ENCODE measurements around the gene OPCML.

The OPCML gene

DNA sequence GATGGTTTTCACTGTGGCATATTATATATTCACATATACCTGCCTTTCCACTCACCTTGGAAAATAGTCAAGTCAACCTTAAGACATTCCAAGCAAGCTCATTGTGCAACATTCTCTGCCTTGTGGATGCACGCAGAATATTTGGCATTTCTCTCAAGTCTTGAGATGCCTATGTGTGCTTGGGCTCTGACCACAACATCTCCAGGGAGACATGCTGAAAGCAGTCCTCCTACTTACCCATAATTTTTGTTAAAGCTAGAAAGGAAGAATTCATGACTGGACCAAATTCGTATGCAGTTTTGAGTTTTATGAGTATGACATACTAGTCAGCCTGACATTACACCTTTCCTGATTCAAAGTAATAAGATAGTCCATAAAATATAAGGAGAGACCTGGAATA lies 684.0 kb downstream of the OPCML start:
- no peak overlapping the region for H3K4me3 ChIP-seq (ENCODE audit: low read depth, low read length)
- H3K27me3 ChIP-seq (replicated peaks): no peaks in the 10 kb centered on the region
- in situ Hi-C loops (cut with HindIII; ENCODE audit: low pct_ligation_motif_present, low sequenced_read_pairs): no loop called here
- no peak overlapping the region for H3K27ac ChIP-seq
- TF ChIP-seq, protein P1, sequence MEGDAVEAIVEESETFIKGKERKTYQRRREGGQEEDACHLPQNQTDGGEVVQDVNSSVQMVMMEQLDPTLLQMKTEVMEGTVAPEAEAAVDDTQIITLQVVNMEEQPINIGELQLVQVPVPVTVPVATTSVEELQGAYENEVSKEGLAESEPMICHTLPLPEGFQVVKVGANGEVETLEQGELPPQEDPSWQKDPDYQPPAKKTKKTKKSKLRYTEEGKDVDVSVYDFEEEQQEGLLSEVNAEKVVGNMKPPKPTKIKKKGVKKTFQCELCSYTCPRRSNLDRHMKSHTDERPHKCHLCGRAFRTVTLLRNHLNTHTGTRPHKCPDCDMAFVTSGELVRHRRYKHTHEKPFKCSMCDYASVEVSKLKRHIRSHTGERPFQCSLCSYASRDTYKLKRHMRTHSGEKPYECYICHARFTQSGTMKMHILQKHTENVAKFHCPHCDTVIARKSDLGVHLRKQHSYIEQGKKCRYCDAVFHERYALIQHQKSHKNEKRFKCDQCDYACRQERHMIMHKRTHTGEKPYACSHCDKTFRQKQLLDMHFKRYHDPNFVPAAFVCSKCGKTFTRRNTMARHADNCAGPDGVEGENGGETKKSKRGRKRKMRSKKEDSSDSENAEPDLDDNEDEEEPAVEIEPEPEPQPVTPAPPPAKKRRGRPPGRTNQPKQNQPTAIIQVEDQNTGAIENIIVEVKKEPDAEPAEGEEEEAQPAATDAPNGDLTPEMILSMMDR (IDR thresholded peaks at IDR 0.05; ENCODE audit: low read depth, low read length, missing control alignments): no peak
- no peaks in the 10 kb centered on the region for H3K36me3 ChIP-seq (replicated peaks)
- no peak for DNase-seq

DNA sequence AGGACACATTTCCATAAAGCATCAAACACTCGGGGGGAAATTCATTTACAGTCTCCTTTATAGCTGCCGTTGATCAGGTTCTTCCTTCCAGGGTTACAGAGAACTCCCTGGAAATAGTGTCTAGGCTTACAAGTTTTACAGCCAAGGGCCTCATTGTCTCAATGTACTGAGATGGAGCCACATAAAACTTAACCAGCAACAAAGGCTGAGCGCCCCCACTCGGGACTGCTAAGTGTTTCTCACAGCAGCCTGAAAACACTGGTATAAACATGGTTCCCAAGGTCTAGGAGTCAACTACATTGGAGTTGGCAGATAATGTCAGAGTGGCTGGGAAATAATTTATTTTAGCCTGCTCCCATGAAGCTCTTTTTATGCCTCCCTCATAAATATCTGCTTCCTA lies 686.2 kb downstream of the OPCML start:
- H3K27ac ChIP-seq: no peak overlapping the region
- TF ChIP-seq, protein P1 (IDR thresholded peaks at IDR 0.05; ENCODE audit: low read depth, low read length, missing control alignments): no peak
- no peak for DNase-seq
- in situ Hi-C loops (cut with HindIII; ENCODE audit: low pct_ligation_motif_present, low sequenced_read_pairs): no loop called here
- H3K27me3 ChIP-seq (replicated peaks): no peaks in the 10 kb centered on the region
- H3K4me3 ChIP-seq (ENCODE audit: low read depth, low read length): no peak overlapping the region
- no peaks in the 10 kb centered on the region for H3K36me3 ChIP-seq (replicated peaks)

DNA sequence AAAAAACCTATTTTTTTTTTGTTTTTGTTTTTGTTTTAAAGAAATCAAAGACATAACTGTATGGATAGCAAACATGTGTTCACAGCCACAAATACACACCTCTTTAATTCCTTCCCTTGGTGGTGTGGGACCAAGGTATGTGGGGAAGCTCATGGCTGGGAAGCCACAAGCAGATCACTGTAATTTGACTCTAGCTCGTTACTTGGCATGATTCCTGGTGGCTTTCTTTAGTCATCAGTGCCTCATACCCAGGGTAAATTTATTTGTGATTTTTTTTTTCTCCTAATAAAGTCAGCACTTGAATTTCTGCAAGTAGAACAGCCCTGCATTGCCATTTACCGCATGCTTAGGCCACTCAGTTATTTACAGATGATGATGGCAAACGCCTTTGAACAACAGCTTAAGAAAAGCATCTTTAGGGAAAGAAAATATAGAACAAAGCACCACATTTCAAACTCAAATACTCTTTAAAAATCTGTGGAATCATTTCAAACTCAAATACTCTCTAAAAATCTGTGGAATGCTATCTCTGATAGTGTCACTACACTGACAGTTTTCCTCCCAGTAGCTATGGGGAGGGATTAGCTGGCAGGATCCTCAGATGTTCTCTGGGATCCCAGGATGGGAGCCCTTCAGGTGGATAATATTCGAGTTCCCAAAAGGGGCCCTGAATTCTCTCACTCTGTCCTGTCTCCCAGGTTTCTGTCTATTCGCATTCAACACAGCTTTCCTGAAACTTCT lies 687.2 kb downstream of the OPCML start:
- peak; percentile 91 for DNase-seq
- in situ Hi-C loops (cut with HindIII; ENCODE audit: low pct_ligation_motif_present, low sequenced_read_pairs): no loop called here

DNA sequence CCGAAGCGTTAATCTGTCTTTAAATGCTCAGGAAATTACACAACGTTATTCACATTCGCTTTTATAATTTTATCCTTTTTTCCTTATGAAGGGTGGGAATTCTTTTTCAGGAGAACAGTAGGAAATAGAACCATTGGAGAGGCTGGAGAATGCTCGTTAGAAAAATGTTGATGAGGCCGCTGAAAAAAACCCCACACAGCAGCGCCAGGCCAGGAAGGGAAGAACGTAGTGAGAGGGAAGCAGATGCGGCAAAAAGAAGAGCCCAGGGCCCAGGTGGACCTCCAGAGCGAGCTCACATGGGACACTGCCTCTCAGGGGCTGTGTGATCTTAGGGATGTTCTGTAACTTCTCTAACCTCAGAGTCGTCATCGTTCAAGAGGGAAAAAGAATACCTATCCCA lies 691.6 kb downstream of the OPCML start:
- in situ Hi-C loops (cut with HindIII; ENCODE audit: low pct_ligation_motif_present, low sequenced_read_pairs): no loop called here

More for the DNA sequence above, 687.2 kb downstream of the OPCML start:
- TF ChIP-seq, protein P1 (IDR thresholded peaks at IDR 0.05; ENCODE audit: low read depth, low read length, missing control alignments): no peak
- H3K27ac ChIP-seq: no peak overlapping the region
- H3K36me3 ChIP-seq (replicated peaks): no peaks in the 10 kb centered on the region
- no peak overlapping the region for H3K4me3 ChIP-seq (ENCODE audit: low read depth, low read length)
- no peaks in the 10 kb centered on the region for H3K27me3 ChIP-seq (replicated peaks)

DNA sequence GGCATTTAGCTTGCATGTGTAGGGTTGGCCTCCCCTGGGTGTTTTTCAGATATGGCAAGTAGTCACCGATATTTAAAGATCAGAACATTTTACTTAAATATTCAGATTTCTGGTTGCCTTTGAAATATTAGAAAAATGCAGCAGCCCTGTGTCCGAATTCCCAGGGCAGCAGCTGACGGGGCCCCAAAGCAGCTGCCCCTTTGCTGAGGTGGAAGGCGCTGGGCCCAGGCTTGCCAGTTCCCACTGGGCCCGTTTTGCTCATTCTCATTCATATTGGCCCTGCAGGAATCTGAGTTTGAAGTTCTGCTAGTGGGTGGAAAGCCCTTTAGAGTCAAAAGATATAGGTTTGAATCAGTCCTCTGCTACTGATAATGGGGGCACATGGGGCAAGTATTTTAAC lies 692.1 kb downstream of the OPCML start:
- in situ Hi-C loops (cut with HindIII; ENCODE audit: low pct_ligation_motif_present, low sequenced_read_pairs): no loop called here
- Histone ChIP-seq H3K36me3 (replicated peaks) (no peaks in the 10 kb centered on the region), H3K4me3 (ENCODE audit: low read depth, low read length) (no peak overlapping the region), H3K27ac (no peak overlapping the region), H3K27me3 (replicated peaks) (no peaks in the 10 kb centered on the region)
- TF ChIP-seq, protein P1 (IDR thresholded peaks at IDR 0.05; ENCODE audit: low read depth, low read length, missing control alignments): no peak
- no peak for DNase-seq

More for the DNA sequence above, 691.6 kb downstream of the OPCML start:
- DNase-seq: no peak
- TF ChIP-seq, protein P1 (IDR thresholded peaks at IDR 0.05; ENCODE audit: low read depth, low read length, missing control alignments): no peak
- no peaks in the 10 kb centered on the region for H3K36me3 ChIP-seq (replicated peaks)
- no peak overlapping the region for H3K4me3 ChIP-seq (ENCODE audit: low read depth, low read length)
- no peaks in the 10 kb centered on the region for H3K27me3 ChIP-seq (replicated peaks)
- no peak overlapping the region for H3K27ac ChIP-seq
